ENCODE data around the gene SLC2A1.
"Not testable (repeated sequence)": the region's sequence is repeated elsewhere in the genome, so short reads cannot be mapped to it uniquely, and the experiment has no call there.

SLC2A1 gene

DNA sequence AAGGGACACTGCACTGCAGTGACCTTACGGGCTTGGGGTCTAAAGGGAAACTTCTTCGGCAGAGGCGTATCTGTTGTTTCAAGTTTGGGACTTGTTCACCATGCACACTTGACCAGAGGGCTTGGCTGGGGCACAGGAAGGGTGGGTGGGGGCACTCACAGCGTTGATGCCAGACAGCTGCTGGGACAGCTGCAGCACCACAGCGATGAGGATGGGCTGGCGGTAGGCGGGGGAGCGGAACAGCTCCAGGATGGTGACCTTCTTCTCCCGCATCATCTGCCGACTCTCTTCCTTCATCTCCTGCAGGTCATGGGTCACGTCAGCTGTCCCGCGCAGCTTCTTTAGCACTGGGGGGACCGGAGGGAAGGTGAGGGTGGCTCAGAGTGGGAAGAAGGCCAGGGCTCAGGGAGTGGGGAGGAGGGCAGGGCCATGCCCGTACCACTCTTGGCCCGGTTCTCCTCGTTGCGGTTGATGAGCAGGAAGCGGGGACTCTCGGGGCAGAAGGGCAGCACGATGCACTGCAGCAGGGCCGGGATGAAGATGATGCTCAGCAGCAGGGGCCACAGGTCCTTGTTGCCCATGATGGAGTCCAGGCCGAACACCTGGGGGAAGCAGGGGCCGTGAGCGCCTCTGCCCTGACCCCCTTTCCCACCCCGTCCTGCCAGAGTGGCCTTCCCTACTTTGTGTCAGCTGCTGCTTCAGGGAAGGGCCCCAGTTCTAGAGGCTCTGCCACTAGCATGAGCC, 29.1 kb downstream of the SLC2A1 start:
- DNase-seq (ENCODE audit: low read depth), result no peak

DNA sequence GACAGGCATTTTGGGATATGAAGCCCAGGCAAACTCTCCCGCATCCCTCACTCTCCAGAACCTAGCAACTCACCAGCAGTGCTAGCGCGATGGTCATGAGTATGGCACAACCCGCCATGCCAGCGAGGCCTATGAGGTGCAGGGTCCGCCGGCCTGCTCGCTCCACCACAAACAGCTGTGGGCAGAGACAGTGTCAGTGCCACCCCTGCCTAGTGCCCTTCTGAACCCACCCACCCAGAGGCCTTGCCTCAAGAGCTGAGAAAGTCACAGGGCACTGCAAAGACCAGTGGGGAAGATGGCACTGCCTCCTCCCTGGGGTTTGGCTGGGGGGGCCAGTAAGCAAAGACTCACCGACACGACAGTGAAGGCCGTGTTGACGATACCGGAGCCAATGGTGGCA, 29.8 kb downstream of the SLC2A1 start:
- no peak for DNase-seq (ENCODE audit: low read depth)

DNA sequence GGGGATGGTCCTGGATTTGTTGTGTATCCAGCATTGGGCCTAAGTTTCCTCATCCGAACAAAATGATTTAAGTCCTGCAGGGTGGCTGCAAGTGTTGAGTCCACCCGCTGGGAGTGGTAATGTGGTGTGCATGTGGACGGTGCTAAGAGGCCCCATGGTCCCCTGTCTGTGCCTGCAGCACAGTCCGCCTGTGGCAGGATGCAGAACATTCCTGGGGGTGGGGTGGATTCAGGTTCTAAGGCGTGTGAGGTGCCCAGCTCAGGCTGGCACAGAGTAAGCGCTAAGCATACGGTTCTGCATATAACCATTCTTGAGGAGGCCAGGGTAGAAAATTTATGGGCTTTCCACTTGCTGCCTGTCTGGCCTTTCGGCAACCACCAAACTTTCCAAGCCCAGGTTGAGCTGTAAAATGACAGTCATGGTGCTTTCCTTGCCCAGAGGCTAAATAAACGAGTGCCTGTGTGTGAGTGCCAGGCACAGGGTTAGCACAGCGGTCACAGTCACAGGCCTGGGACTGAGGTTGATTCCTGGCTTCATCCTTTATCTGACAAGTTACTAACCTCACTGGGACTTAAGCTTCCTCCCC, 30.7 kb downstream of the SLC2A1 start:
- no peak for DNase-seq (ENCODE audit: low read depth)

DNA sequence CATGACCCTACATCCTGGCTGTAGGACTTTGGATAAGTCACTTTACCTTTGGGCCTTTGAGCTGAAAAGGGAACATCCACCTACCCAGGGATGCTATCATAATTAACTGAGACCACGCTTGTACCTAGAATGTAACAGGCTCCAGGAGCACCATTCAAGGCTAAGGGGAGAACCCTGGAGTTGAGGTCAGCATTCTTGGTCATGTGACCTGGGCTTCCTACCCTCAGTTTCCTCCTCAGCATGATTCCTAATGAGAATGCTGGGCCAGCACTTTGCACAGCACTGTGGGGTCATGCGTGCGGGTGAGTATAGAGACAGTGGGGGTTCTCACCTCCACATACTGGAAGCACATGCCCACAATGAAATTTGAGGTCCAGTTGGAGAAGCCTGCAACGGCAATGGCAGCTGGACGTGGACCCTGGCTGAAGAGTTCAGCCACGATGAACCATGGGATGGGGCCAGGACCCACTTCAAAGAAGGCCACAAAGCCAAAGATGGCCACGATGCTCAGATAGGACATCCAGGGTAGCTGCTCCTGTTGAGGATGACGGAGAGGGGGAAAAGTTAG, 31.3 kb downstream of the SLC2A1 start:
- no peak for DNase-seq (ENCODE audit: low read depth)

DNA sequence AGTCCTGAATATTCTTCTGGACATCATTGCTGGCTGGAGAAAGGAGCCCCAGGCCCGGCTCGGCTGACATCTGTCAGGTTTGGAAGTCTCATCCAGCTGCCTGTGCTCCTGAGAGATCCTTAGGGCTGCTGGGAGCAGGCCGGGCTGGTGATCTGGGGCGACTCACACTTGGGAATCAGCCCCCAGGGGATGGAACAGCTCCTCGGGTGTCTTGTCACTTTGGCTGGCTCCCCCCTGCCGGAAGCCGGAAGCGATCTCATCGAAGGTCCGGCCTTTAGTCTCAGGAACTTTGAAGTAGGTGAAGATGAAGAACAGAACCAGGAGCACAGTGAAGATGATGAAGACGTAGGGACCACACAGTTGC, 31.8 kb downstream of the SLC2A1 start:
- DNase-seq (ENCODE audit: low read depth), result no peak

DNA sequence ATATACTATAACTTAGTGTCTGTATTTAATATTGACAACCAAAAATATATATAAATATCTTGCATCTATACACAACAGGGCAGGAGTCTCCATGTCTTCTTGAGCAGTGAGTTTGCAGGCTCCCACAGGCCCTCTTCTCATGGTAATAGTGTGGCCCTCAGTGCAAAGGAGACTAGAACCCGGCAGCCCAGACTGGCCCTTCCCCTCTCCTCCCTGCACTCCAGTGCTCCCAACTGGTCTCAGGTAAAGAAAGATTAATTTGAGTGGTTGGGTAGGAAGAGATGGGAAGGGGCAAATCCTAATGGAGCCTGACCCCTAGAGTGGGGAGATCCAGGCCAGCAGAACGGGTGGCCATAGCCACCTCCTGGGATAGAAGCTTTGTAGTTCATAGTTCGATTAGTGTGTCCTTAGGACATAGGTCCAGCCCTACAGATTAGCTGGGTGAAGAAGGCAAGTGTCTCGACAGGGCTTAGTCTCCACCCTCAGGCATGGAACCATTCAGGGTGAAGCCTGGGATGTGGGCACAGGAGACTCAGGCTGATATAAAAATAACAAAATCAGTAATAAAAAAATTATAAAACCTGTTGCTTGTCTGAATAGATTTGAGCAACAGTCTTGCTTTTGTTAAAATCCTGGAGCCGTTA, 32.3 kb downstream of the SLC2A1 start:
- no peak for DNase-seq (ENCODE audit: low read depth)

DNA sequence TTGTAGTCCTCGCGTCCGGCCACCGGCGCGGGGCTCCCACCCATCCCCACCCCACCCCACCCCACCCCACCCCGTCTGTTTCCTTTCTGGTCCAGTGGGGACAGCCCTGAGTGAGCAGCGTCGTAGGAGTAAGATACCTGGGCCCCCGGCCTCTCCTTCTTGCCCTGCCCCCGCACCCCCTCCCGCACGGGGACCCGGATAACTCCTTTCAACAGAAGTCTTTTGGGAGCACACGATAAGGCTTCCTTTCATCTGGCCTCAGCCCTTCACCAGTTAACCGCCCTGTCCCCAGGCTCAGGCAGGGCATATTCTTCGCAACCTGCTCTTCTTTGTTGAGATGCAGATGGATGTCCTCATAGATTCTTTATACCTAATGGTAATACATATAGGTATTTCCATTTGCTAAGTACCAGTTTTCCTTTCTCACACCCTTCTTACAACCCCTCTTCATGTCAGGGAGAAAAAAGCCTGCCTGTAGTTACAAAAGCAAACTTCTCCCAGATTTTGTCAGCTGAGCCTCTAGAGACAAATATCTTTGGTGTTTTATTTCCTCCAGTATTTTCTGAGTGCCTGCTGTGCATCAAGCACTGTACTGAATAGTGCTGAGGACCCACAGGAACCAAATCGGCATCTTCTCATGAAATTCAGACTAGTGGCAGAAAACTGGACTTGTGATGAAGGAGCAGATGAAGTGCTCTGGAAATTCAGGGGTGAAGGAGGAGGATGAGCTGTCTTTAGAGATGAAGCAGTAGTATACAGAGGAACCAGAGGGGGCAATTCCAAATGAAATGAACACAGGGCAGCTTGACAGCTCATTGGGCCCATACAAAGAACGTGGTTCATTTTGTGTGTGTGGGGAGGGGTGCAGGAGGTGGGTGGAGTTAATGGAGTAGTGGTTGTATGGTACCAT, 33.6 kb downstream of the SLC2A1 start:
- no peak for DNase-seq (ENCODE audit: low read depth)

DNA sequence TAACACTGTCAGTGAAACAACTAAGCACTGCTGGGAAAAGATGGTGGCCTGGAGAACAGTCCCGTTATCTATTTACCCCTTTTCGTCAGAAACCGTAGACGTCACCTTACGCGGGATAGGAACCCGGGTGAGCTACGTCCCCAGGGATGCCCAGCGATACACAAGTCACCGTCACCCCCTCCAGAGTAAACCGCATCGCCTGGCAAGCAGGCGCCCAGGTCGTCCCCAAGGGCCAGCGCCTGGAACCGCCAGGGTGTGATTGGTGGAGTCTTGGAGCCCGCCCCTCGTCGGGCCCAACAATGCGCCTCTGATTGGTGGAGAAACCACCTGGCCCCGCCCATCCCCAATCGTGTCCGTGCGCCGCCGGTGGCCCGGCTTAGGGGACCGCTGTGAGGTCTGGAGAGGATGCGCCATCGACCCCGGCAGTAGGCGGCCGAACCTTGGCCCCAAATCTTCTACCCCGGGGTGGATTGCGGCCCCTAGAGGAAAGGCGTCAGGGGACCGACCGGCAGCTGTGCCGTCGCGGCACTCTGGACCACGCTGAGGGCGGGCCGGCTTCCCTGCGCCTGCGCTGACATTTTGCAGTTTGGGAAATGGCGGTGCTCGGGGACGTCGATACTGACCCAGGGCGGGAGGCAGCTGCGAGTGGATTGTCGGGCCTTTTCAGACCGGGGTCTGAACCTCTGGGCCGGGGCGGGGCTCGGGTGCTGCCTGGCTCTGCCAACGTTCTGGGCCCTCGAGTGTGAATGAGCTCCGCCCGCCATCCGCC, 34.4 kb downstream of the SLC2A1 start:
- DNase-seq (ENCODE audit: low read depth), result peak; percentile 87

DNA sequence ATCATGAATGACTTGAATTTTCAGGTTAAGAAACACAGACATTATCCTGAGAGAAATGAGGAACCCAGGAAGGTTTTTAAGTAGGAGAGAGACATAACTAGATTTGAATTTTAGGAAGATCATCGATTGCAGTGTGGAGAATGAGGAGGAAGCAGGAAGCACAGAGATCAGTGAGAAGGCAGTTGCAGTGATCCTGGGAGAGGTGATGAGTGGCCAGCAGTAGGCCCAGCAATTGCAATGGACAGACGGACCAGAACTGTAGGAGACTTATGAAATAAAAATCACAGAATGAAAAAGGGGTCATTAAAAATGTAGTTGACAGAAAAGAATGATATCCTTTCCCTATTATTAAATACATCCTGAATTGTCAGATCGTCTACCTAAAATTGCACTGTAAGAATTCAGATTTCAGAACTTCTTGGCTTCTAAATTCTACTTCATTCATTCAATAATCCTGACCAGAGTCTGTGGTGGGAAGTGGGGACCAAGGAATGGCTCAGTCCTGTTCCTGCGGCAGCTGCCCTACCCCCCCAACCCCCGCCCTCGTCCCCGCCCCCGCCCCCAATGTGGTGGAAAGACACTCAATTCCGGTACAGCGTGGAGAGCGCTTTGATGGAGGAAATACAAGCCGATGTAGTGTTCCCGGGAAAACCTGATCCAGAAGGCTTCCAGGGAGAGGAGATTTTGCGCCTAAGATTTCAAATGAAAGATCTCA, 35.1 kb downstream of the SLC2A1 start:
- DNase-seq (ENCODE audit: low read depth), result no peak

DNA sequence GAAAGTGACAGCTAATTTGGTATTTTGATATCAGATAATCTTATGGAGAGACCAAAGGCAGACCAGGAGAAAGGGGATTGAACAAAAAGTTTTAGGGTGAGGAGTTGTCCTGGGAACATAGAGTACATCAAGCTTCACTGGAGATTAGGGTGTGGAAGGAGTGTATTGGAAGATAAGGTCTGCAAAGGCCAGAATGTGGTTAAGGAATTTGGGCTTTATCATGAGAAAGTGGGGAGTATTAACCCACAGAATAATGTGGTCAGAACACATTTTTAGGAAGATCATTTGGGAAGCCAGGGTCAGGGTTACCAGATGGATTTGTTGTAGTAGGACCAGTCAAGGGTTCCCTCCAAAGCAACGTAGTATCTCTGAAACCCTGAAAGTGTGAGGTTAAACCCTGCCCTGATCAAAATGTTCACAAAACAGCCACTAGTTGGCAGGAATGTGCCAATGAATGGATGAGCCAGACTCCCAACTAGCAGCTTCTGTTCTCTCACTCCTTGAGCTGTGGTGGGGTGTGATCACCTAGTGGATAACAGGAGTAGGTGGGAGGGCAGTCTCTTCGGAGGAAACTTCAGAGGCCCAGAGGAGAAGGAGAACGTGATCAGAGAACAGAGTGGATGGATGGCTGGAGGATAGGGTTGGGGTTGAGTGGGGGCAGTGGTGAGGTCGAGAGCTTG, 35.8 kb downstream of the SLC2A1 start:
- DNase-seq (ENCODE audit: low read depth), result peak; percentile 32

DNA sequence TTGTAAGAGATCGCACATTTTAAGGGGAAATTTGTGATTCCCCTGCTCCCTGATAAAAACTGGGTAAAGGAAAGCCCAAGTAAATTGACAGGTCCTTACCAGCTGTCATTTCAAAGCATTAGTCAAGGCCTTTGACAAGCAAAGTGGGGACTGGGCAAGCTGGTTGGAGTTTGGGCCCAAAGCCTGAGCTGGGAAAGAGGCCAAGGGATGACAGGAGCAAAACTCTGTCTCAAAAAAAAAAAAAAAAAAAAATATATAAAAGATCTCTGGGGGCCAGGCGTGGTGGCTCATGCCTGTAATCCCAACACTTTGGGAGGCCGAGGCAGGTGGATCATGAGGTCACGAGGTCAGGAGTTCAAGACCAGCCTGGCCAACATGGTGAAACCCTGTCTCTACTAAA, 36.9 kb downstream of the SLC2A1 start:
- DNase-seq (ENCODE audit: low read depth), result no peak

DNA sequence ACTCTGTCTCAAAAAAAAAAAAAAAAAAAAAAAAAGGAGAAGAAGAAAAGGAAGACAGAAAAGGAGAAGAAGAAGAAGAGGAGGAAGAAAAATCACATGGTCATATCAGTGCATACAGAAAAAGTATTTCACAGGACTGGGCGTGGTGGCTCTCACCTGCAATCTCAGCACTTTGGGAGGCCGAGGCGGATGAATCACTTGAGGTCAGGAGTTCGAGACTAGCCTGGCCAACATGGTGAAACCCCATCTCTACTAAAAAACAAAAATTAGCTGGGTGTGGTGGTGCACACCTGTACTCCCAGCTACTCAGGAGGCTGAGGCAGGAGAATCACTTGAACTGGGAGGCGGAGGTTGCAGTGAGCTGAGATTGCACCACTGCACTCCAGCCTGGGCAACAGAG, 39.0 kb downstream of the SLC2A1 start:
- not testable (repeated sequence) for DNase-seq (ENCODE audit: low read depth)

DNA sequence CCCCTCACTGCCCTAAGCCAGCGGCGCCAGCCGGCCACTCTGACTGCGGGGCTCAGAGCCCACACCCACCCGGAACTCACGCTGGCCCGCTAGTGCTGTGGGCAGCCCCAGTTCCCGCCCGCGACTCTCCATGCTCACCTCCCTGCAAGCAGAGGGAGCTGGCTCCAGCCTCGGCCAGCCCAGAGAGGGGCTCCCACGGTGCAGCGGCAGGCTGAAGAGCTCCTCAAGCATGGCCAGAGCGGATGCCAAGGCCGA, 41.5 kb downstream of the SLC2A1 start:
- DNase-seq (ENCODE audit: low read depth), result no peak

DNA sequence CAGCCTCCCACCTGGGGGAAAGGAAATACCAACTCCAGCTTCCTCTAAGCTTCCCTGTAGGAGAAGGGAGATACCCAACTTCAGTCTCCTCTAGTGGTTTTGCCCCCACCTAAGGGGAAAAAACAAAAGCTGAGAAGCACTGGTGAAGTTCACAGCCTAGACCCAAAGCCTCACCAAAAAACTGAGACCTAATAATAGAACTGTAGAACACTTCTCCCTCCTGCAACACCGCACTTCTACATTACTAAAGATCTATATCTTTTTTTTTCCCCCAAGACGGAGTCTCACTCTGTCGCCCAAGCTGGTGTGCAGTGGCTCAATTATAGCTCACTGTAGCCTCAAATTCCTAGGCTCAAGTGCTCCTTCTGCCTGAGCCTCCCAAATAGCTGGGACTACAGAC, 43.2 kb downstream of the SLC2A1 start:
- no peak for DNase-seq (ENCODE audit: low read depth)

DNA sequence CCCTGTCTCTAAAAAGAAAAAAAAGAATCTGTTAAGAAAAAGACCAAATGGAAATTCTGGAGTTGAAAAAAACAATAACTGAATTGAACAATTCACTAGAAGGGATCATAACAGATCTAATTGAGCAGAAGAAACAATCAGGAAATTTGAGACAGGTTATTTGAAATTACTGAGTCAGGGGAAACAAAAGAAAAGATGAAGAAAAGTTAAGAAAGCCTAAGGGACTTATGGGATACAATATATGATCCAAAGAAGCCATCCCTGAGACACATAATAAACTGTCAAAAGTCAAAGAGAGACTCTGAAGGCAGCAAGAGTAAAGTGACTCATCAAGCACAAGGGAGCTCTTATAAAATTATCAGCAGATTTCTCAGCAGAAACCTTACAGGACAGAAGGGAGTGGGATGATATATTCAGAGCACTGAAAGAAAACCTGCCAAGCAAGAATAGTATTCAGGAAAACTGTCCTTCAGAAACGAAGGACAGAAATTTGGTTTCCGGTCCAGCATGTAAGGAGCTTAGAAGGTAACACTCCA, 44.5 kb downstream of the SLC2A1 start:
- DNase-seq (ENCODE audit: low read depth), result no peak

DNA sequence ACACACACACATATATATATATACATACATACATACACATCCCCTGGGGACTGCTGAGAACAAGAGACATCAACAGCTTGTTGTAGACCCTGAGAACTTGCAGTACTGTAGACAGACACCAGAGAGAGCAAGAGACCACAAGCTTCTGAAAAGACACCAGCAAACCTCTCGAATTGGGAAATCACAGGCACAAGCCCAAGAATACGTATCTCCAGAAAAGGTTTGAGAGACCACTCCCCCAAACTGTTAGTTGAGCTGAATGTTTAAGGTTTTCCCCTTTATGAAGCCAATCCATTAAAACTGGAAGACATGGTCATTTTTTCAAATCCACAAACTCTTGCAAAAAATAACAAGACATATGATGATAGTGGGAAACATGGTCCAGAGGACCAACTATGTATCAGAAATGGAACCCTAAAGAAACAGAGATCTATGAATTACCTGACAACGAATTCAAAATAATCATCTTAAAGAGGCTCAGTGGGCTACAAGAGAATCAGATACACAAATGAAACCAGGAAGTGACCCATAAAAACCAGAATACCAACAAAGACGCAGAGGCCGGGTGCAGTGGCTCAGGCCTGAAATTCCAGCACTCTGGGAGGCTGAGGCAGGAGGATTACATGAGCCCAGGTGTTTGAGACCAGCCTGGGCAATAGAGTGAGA, 45.1 kb downstream of the SLC2A1 start:
- no peak for DNase-seq (ENCODE audit: low read depth)

DNA sequence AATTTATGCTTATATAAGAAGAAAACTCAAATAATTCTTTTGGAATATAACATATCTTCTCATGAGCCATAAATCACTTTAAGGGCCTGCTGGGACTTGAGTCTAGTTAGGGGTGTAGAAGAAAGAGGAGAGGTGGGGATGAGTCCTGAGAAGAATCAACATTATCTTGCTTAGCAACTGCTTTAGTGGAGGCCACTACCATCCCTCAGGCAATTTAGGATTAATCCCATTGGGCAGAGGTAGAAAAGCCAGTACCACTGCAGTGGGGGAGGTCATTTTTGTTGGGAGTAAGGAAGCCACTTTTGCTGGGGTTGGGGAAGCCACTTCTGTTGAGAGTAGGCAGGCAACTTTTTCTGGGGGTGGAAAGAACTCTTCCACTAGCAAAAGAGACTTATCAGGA, 47.7 kb downstream of the SLC2A1 start:
- DNase-seq (ENCODE audit: low read depth), result no peak

DNA sequence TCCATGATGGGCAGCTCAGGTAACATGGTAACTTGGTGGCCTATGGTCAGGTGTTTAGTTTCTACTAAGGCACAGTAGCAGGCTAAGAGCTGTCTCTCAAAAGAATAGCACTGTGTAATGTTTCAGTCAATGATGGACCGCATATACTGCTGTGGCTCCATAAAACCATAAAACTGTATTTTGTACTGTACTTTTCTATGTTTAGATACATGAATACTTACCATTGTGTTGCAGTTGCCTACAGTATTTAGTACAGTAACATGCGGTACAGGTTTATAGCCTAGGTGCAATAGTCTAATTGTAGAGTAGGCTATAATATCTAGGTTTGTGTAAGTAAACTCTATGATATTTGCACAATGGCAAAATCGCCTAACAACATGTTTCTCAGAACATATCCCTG, 50.6 kb downstream of the SLC2A1 start:
- no peak for DNase-seq (ENCODE audit: low read depth)

DNA sequence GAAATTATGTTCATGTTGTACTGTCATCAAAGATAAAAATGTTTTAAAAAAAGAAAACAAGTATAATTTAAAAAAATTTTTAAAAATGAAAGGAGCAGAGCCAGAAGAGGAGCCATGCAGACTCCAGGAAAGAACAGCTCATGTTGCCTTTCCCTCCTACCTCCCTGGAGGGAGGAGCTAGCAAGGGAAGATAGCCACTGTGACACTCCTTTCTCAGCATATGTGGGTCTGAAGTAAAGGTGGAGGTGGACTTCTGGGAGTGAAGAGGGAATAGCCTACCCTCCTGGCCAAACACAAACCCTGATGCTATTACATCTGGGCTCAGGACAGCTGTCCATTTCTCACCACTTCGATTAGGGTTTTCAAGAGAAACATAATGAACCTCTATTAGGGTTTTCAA, 54.2 kb downstream of the SLC2A1 start:
- no peak for DNase-seq (ENCODE audit: low read depth)

DNA sequence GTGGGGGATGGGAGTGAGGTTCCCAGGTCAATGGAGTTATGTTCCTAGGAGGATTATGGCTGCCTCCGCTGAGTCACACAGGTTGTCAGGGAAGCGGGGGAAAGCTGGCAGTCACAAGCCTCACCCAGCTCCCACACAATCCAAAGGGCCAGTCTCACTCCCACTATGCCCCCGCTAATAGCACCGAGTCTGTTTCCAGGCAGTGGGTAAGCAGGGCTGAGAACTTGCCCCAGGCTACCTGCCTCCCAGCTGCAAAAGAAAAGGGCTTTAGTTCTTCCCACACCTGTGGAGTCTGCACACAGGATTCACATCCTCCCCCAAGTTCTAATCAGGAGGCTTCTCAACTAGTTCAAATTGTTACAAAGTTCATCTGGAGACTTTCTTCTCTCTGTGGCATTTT, 58.7 kb downstream of the SLC2A1 start:
- DNase-seq (ENCODE audit: low read depth), result not testable (repeated sequence)

Data from stimulated activated CD8-positive, alpha-beta memory T cell treated with anti-CD3 and anti-CD28 coated beads, Interleukin-15, amount 100 ng/mL, for 1 hour (primary cell).